Prostate gland (tissue), 2 donors: ENCODE data around the gene PCIF1. TPM values are rescaled to one million over a fixed set of nuclear protein-coding genes. Genes with fewer than 3 reads are reported as not detected.

Source experiments
- DNase-seq: peaks from one replicate; pipeline ENCODE4 v3.0.0-alpha.2; 2019; ENCODE audit warnings: low spot score
- H3K27ac ChIP-seq, 2 donors: fragments of 200-600 bp; sonication (generic); 2 replicates each; pipeline ENCODE4 v1.5.1; 2017 to 2019
- H3K27me3 ChIP-seq: fragments of 200-600 bp; sonication (generic); replicated peaks from 2 replicates; pipeline ENCODE4 v1.5.1; 2019; ENCODE audit not compliant: insufficient read depth
- H3K36me3 ChIP-seq, 2 donors: fragments of 200-600 bp; sonication (generic); 1 replicate in 1 of 2; 2 replicates in 1 of 2; pipeline versions ENCODE4 v1.5.1 to v1.8.1; 2017 to 2019
- H3K4me1 ChIP-seq: fragments of 200-600 bp; sonication (generic); replicated peaks from 2 replicates; pipeline ENCODE4 v1.5.1; 2019
- H3K4me3 ChIP-seq, 2 donors: fragments of 200-600 bp; sonication (generic); 2 replicates each; pipeline ENCODE4 v1.5.1; 2017 to 2019
- H3K9me3 ChIP-seq: fragments of 200-600 bp; sonication (generic); 2 replicates; pipeline ENCODE4 v1.5.1; 2017
- CTCF ChIP-seq, 4 experiments: fragments of 200-600 bp in 2 of 4; fragments of 450-650 bp in 2 of 4; sonication (generic) in 2 of 4; IDR thresholded peaks; 1 replicate in 3 of 4; 2 replicates in 1 of 4; pipeline ENCODE4 v1.5.1; 2016 to 2019; ENCODE audit warnings: antibody characterized with exemption in 4 of 4, mild to moderate bottlenecking in 2 of 4, moderate library complexity in 2 of 4
- POLR2A ChIP-seq: fragments of 450-650 bp; IDR thresholded peaks from one replicate; pipeline ENCODE4 v1.6.1; 2016; ENCODE audit warnings: antibody characterized with exemption, mild to moderate bottlenecking
- POLR2AphosphoS5 ChIP-seq: sonication (generic); formaldehyde crosslinking; IDR thresholded peaks from one replicate; pipeline ENCODE4 v1.6.1; 2017; ENCODE audit warnings: antibody characterized with exemption
- WGBS: methylation state at CpG from one replicate; pipeline ENCODE4 v1.1.5; 2018; 5-methylcytosine and 5-hydroxymethylcytosine counted together
- intact Hi-C: fragments of 100-400 bp; cut with DNase I; formaldehyde crosslinking; loops from one replicate; pipeline ENCODE4 v1.14.2; 2022
- total RNA-seq, 2 donors: library from RNA; depleted of rRNA; stranded (reverse); fragments of >200 nt; gene quantifications; one replicate each; pipeline ENCODE4 v1.1.0, GENCODE V29; 2016

Gene PCIF1
- total RNA-seq, 2 donors from 2014 or later = 39.8 to 54.9 TPM

GRCh38 chr20:45975686-45976085, 41.2 kb downstream of the PCIF1 start:
- Histone ChIP-seq H3K4me3 (no peak overlapping the region), H3K27ac (no peak overlapping the region), H3K4me1 (no peaks in the 10 kb centered on the region), H3K27me3 (no peaks in the 10 kb centered on the region), H3K9me3 (no peaks in the 10 kb centered on the region), H3K36me3 (no peaks in the 10 kb centered on the region)
- no peak for TF ChIP-seq POLR2AphosphoS5
- no peak for TF ChIP-seq POLR2A
- TF ChIP-seq CTCF (IDR thresholded peaks at IDR 0.05) = no peak
- no peak for DNase-seq
- WGBS = 87% methylated on average over 11 of the region's 11 CpGs
- intact Hi-C loops = no loop called here

GRCh38 chr20:45976086-45976485, 41.6 kb downstream of the PCIF1 start:
- Histone ChIP-seq H3K4me1 (no peaks in the 10 kb centered on the region), H3K27ac (no peak overlapping the region), H3K4me3 (no peak overlapping the region), H3K9me3 (no peaks in the 10 kb centered on the region), H3K36me3 (no peaks in the 10 kb centered on the region), H3K27me3 (no peaks in the 10 kb centered on the region)
- intact Hi-C loops = no loop called here
- 85% methylated on average over 6 of the region's 6 CpGs for WGBS
- DNase-seq = no peak
- no peak for TF ChIP-seq POLR2AphosphoS5
- TF ChIP-seq POLR2A = no peak
- TF ChIP-seq CTCF (IDR thresholded peaks at IDR 0.05) = no peak

- H3K9me3 ChIP-seq = no peaks in the 10 kb centered on the region
- no peaks in the 10 kb centered on the region for H3K27me3 ChIP-seq
- H3K4me3 ChIP-seq = no peak overlapping the region
- no peak overlapping the region for H3K27ac ChIP-seq
- WGBS = 94% methylated on average over 6 of the region's 6 CpGs
- no peak for TF ChIP-seq POLR2A
- no peak for TF ChIP-seq CTCF (IDR thresholded peaks at IDR 0.05)
- TF ChIP-seq POLR2AphosphoS5 = no peak
- H3K36me3 ChIP-seq = no peaks in the 10 kb centered on the region
- intact Hi-C loops = no loop called here
- H3K4me1 ChIP-seq = no peaks in the 10 kb centered on the region
- DNase-seq = no peak
Observed at GRCh38 chr20:45981261-45981660, 46.8 kb downstream of the PCIF1 start.

GRCh38 chr20:45983279-45983743, 48.8 kb downstream of the PCIF1 start:
- Histone ChIP-seq H3K27ac (no peak overlapping the region), H3K4me1 (no peaks in the 10 kb centered on the region), H3K4me3 (no peak overlapping the region), H3K27me3 (no peaks in the 10 kb centered on the region), H3K9me3 (no peaks in the 10 kb centered on the region), H3K36me3 (no peaks in the 10 kb centered on the region)
- 70% methylated on average over 7 of the region's 7 CpGs for WGBS
- DNase-seq = no peak
- no peak for TF ChIP-seq POLR2AphosphoS5
- TF ChIP-seq POLR2A = no peak
- no peak for TF ChIP-seq CTCF (IDR thresholded peaks at IDR 0.05)
- intact Hi-C loops = no loop called here

GRCh38 chr20:45985573-45985972, 51.1 kb downstream of the PCIF1 start:
- Histone ChIP-seq H3K36me3 (no peaks in the 10 kb centered on the region), H3K4me3 (no peak overlapping the region), H3K27ac (no peak overlapping the region), H3K4me1 (no peaks in the 10 kb centered on the region), H3K9me3 (no peaks in the 10 kb centered on the region), H3K27me3 (no peaks in the 10 kb centered on the region)
- DNase-seq = no peak
- WGBS = 63% methylated on average over 7 of the region's 7 CpGs
- intact Hi-C loops = no loop called here
- no peak for TF ChIP-seq POLR2A
